Dermis blood vessel endothelial cell (primary cell): ENCODE results near the gene PRKACA. TPM values are rescaled to one million over a fixed set of nuclear protein-coding genes. Genes with fewer than 3 reads are reported as not detected.

Experiments used
- DNase-seq: peaks from one replicate; pipeline ENCODE4 v3.0.0; 2010
- total RNA-seq: library from RNA; depleted of rRNA; stranded (reverse); fragments of >200 nt; gene quantifications from 2 replicates; pipeline ENCODE4 v1.2.3, GENCODE V29; 2014

Gene PRKACA
- 42.7 and 92.6 TPM in 2 replicates for total RNA-seq

DNA sequence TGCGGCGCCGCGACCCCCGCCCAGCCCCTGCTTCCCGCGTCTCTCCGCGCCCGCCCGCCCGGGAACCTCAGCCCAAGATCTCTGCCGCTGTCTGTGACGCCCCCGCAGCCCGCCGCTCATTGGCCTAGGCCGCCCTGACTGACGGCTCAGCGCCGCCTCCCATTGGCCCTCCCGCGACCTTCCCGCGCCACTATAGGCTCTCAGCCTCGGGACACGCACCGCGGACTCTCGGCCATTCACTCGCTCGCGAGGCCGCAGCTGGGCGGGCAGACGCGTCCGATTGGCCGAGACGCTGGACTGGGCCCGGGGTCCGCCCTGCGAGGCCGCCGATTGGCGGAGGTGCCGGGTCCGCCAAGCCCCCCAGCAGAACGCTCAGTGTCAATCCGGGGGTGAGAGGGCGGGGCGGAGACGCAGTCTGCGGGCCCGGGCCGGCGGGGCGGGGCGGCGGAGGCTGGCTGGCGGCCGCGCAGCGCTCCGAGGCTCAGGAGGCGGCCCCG lies at the start of gene PRKACA:
Gene PRKACA, minus strand, starts transcription at position 95 of the 497 bp plus-strand sequence. CDS start 215 bp downstream, outside the sequence.
- peak; percentile 99 for DNase-seq

DNA sequence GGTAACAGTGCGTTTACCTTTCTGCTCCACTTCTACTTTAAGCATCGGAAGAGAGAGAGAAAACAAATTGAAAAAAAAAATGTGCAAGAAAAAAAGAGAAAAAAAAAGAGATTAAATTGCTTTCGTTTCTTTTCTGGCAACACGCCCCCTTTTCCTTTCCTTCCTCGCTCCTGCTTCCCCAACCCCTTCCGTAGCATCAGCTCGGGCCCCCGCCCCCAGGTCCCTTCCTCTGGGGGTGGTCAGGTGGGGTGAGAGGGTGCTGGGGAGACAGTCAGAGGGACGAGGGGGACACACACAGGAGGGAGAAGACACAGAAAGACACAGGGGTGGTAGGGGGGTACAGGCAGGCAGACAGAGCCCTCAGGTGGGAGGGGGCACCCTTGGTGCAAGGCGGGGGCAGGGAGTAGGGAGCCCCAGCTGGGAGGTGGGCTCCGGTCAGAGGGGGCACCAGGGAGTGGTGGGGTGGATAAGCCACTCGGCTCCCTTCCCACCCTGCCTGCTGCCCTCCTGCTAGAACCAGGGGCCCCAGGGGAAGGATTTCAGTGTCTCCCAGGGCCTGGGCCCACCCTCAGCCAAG lies 49.5 kb upstream of the PRKACA start:
- DNase-seq, result no peak

- no peak for DNase-seq
These were observed 48.6 kb upstream of the PRKACA start for GRCh38 chr19:14165990-14166830.

GRCh38 chr19:14164724-14165493 lies 47.3 kb upstream of the PRKACA start:
- no peak for DNase-seq

GRCh38 chr19:14164082-14164481 lies 46.5 kb upstream of the PRKACA start:
- DNase-seq, result no peak

GRCh38 chr19:14162871-14163297 lies 45.3 kb upstream of the PRKACA start:
- DNase-seq, result no peak

- DNase-seq, result no peak
These were observed 43.7 kb upstream of the PRKACA start for GRCh38 chr19:14161305-14161704.

DNA sequence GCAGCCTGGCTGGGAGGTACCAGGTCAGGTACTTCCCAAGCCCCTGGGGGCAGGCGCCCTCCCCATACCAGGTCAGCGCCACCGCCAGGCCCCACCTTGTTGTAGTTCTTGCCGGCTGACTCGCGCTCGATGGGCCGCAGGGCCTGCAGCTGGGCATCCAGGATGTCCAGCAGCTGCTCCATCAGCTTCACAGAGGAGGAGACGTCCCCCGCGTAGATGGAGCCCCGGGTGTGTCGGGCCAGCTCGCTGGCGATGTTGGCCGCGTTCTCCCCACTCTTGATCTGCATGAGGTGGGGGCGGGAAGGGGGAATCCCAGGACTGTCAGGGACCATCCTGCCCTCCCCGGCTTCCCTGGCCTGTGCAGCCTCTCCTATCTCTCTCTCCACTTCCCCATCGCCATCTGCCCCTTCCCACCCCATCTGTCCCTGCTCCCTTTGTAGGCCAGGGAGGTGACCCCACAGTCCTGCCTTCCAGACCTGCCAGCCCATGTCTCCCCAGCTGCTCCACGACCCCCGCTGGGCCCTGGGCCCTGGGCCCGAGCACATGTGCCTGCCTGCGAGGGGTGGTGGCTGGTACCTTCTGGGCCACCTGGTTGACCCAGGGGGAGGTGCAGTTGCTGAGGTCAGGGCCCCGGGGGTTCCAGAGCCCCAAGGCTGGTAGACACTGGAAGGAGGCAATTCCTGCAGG lies 42.6 kb upstream of the PRKACA start:
- no peak for DNase-seq

DNA sequence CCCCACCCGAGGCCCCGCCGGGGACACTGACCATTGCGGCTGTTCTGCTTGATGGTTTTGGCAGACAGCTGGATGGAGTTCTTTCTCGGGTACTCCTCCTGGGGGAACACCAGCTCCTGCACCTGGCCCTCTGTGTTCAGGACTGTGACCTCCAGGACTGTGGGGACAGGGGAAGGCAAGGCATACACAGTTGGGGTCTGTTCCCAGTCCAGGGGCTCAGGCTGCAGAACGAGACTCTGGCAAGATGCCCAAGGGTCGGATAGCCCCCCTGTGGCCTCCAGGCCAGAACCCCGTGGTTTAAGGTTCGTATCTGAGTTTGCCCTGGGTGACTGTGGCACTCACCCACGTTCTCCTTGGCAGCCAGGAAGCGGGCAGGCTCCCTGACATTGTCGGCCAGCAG lies 41.5 kb upstream of the PRKACA start:
- DNase-seq, result no peak

- no peak for DNase-seq
These were observed 40.9 kb upstream of the PRKACA start for GRCh38 chr19:14158276-14159023.

DNA sequence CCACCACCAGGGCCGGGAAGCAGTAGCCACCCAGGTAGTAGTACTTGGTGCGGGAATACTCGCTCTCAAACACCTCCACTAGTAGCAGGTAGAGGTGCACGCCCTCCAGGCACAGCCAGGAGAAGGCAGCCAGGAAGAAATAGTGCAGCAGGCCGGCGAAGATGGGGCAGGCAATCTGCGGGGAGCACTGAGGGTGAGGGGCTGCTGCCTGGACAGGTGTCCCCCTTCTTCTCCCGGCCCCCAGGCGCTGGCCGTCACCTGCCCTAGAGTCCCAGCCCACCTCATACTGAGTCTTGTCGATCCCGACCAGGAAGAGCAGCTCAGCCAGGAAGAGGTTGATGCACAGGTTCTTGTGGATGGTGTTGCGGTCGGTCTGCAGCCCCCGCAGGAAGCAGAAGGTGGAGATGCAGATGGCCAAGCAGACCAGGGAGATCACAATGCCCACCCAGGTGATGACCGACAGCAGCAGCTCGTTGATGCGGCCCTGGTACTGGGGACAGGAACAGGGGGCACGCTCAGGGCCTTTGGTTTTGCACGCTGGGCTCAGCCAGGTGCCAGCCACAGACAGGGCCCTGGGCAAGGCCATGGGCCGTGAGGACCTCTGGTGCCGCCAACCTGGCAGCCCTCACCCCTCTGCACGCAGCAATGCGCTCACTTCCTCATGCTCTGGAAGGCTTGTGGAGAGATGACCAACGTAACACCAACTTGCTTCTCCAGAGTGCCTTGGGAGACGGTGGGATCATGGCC lies 39.6 kb upstream of the PRKACA start:
- DNase-seq, result no peak

GRCh38 chr19:14156122-14156521 lies 38.6 kb upstream of the PRKACA start:
- no peak for DNase-seq

- DNase-seq, result no peak
These were observed 37.8 kb upstream of the PRKACA start for GRCh38 chr19:14155371-14155770.

DNA sequence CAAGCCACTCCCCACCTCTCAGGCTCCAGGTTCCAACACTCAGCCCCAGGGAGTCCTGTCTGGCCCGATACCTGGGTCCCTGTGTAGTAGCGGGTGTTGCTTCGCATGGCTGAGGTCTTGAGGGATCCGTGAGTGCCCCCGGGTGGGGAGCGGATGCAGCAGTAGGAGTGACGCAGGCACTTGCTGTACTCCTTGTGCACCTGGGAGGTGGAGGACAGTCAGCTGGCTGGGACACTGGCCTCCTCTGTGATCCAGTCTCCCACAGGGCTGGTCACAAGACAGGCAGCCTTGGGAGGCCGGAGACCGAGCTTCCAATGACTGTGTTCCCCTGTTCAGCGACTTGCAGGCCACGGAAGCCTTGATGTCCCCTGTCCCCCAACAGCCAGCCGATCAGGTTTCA lies 35.2 kb upstream of the PRKACA start:
- no peak for DNase-seq

DNA sequence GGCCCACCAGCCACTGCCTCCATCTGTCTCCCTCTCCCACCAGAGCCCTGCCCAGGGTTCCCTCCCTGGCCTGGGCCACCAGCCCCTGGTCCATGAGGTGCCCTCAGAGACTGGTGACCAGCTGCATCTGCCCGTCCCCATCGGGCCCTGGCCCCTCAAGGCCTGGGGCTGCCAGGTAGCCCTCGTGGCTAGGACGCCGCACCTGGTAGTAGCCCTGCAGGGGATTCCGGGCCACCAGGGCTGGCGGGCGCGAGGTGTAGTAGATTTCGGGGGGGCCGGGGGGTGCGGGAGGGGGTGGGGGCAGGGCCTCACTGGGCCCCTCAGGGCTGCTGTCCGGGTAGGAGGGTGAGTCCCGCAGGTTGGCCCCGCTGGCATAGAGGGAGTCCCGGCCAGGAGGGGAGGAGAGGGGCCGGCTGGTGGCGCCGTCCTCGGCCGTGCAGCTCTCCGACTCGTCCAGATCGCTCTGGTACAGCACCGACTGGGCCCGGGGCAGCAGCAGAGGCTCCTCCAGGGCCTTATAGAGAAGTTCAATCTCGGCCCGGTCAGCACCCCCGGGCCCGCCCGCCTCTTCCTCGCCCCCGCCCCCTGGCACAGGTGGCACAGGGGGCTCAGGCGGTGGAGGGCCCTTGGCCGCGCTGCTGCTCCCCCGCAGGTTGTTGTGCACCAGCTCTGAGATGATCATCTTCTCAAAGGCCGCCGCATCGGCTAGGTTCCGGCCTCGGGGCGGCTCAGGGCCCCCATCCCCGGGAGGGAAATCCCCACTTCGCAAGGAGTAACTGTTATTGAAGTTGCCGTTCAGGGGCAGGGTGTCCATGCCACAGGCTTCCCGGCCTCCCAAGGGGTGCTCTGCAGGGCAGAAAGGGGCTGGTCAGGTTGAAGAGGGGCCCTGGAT lies 33.5 kb upstream of the PRKACA start:
- DNase-seq, result no peak

- DNase-seq, result no peak
These were observed 32.6 kb upstream of the PRKACA start for GRCh38 chr19:14150041-14150769.

DNA sequence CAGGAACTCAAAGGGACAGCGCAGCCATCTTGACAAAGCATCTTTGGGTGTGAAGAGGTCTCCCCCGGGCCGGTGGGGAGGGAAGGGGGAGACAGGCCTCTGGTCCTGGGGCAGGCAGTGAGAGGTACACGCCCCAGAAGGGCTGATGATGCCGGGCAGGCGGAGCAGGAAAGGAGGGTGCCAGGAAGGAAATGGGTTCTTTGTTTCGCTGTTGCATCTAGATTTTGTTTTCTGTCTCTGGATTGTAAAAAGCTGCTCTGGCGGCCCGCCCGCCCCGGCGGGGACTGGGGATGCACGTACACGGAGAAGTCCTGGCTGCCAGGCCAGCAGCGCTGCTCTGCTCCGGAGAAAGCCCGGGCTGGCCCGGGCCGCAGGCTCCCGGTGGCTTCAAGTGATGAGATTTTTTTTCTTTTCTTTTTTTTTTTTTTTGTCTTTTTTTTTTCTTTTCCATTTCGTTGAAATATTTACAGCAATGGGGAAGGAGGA lies 32.0 kb upstream of the PRKACA start:
- peak; percentile 59 for DNase-seq

- no peak for DNase-seq
These were observed 31.3 kb upstream of the PRKACA start for GRCh38 chr19:14148751-14149410.
